OCI-LY1 (cell line): ENCODE data around the gene GSE1.

ENCODE experiments used
- EZH2 ChIP-seq: fragments of 200-600 bp; sonication (generic), shearing (Covaris generic); IDR thresholded peaks from 2 replicates; pipeline ENCODE4 v1.8.0; 2017; ENCODE audit warnings: borderline replicate concordance, mixed run types, mild to moderate bottlenecking, antibody characterized with exemption, low read length, moderate library complexity, mixed read lengths
- TF ChIP-seq, protein P1 (sequence below): fragments of 200-600 bp; sonication (generic), shearing (Covaris generic); IDR thresholded peaks from 2 replicates; pipeline ENCODE4 v1.5.1; 2017; ENCODE audit warnings: mild to moderate bottlenecking, antibody characterized with exemption, low read length, moderate library complexity, mixed read lengths

DNA sequence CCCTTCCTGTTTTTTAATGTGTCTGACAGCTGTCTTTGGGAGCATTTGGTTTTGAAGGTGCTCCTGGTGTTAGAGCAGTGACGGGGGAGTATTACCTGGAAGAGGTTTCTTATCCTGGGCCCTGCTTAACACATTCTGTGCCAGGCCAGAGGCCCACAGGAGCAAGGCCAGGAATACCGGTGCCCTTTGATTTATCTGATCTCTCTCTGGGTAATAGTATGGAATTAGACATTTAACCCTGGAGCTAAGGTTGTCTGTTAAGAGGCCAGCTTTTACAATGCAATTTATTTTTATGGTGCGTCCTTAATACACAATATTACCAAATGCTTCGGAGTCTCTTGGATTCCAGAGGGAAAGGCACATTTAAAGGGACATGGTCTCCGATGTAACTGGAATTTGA is 37.2 kb upstream of the GSE1 start:
- TF ChIP-seq, protein P1, sequence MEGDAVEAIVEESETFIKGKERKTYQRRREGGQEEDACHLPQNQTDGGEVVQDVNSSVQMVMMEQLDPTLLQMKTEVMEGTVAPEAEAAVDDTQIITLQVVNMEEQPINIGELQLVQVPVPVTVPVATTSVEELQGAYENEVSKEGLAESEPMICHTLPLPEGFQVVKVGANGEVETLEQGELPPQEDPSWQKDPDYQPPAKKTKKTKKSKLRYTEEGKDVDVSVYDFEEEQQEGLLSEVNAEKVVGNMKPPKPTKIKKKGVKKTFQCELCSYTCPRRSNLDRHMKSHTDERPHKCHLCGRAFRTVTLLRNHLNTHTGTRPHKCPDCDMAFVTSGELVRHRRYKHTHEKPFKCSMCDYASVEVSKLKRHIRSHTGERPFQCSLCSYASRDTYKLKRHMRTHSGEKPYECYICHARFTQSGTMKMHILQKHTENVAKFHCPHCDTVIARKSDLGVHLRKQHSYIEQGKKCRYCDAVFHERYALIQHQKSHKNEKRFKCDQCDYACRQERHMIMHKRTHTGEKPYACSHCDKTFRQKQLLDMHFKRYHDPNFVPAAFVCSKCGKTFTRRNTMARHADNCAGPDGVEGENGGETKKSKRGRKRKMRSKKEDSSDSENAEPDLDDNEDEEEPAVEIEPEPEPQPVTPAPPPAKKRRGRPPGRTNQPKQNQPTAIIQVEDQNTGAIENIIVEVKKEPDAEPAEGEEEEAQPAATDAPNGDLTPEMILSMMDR, result no peak
- no peak for TF ChIP-seq EZH2
